Small intestine (tissue), 7 donors: ENCODE measurements around the gene ERGIC3. TPM values are rescaled to one million over a fixed set of nuclear protein-coding genes. Genes with fewer than 3 reads are reported as not detected.

Experiments
- DNase-seq, 2 donors: peaks; one replicate each; pipeline versions ENCODE4 v3.0.0 to v3.0.0-alpha.2; 2013
- FAIRE-seq: peaks from 2 replicates; lab custom pipeline; 2012; peaks lifted over from hg19 to GRCh38; lab: Jason Lieb, UNC
- H3K27ac ChIP-seq, 3 donors: one replicate each; pipeline ENCODE4 v1.5.1; 2013; ENCODE audit warnings: low read length in 2 of 3, mild to moderate bottlenecking in 2 of 3, control low read depth in 1 of 3, inconsistent platforms in 1 of 3, low read depth in 1 of 3, moderate library complexity in 1 of 3
- H3K27me3 ChIP-seq, 3 donors: one replicate each; pipeline ENCODE4 v1.6.1; 2013; ENCODE audit warnings: low read length in 3 of 3, inconsistent platforms in 1 of 3; ENCODE audit not compliant: control insufficient read depth in 3 of 3, insufficient read depth in 3 of 3
- H3K36me3 ChIP-seq, 3 donors: one replicate each; pipeline ENCODE4 v1.6.1; 2013; ENCODE audit warnings: low read length in 3 of 3, inconsistent platforms in 1 of 3, low read depth in 1 of 3, mild to moderate bottlenecking in 1 of 3, moderate library complexity in 1 of 3; ENCODE audit not compliant: control insufficient read depth in 3 of 3, insufficient read depth in 2 of 3
- H3K4me1 ChIP-seq, 3 donors: one replicate each; pipeline ENCODE4 v1.6.1; 2013; ENCODE audit warnings: low read length in 2 of 3, inconsistent platforms in 1 of 3, low read depth in 1 of 3, mild to moderate bottlenecking in 1 of 3, moderate library complexity in 1 of 3; ENCODE audit not compliant: control insufficient read depth in 3 of 3, insufficient read depth in 2 of 3
- H3K4me3 ChIP-seq, 3 donors: one replicate each; pipeline ENCODE4 v1.5.1; 2013; ENCODE audit warnings: low read length in 3 of 3, control low read depth in 1 of 3, inconsistent platforms in 1 of 3, low read depth in 1 of 3, mild to moderate bottlenecking in 1 of 3, moderate library complexity in 1 of 3
- H3K9me3 ChIP-seq, 2 donors: one replicate each; pipeline ENCODE4 v1.6.1; 2013; ENCODE audit warnings: low read depth in 1 of 2, low read length in 1 of 2; ENCODE audit not compliant: control insufficient read depth in 2 of 2, insufficient read depth in 1 of 2
- WGBS, 3 donors: extraction: QIAGEN DNeasy Blood & Tissue Kit; methylation state at CpG; one replicate each; pipeline ENCODE4 v1.1.7; 2013; 5-methylcytosine and 5-hydroxymethylcytosine counted together
- polyA plus RNA-seq, 4 donors: library from polyadenylated mRNA; stranded (reverse) in 3 of 4; unstranded in 1 of 4; fragments of 200-250 nt in 3 of 4; fragments of 120-200 nt in 1 of 4; gene quantifications; one replicate each; pipeline versions ENCODE4 v1.2.1 to v1.2.3, GENCODE V29; 2013
- donor health status: healthy with polysubstance abuse.
- donor health status: control.
- donor health status: control.
- donor health status: Bipolar disorder and iron deficiency.
- donor health status: healthy.

The ERGIC3 gene
- polyA plus RNA-seq, 4 donors, result 198 to 270 (median 225) TPM

DNA sequence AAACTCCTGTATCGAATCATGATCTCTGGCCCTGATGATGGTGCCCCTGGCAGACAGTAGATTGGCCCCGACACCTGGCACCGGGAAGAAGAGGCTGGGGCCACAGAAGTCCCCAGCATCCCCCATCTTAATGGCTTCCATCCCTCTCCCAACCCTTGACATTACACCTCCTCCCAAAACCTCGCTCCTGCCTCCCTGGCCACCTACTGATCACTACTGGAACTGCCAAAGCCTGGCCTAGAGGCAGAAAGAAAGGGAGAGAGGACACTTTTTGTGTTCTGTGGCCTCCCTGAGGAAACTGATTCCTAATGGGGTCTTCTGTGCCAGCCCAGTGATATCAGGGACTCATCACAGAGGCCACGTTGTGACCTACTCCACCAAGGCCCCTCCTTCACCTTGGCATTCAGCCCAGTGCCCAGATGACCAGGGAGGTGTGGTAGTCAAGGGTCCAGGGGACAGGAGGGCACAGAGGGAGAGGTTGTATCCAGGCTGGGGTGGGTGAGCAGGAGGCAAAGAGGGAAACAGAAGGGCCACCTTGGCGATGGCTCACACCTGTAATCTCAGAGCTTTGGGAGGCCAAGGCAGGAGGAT is 18.5 kb upstream of the ERGIC3 start:
- no peak overlapping the region for H3K4me3 ChIP-seq
- H3K27ac ChIP-seq, result no peak overlapping the region
- H3K4me1 ChIP-seq, result no peaks in the 10 kb centered on the region
- H3K36me3 ChIP-seq, result no peaks in the 10 kb centered on the region
- no peaks in the 10 kb centered on the region for H3K27me3 ChIP-seq
- DNase-seq (peak; percentile 12 to 21), FAIRE-seq (no peak)
- peaks cover 0 to 2% of the 10 kb centered on the region in 2 donors for H3K9me3 ChIP-seq
- 63 to 74% (median 69%) methylated on average over 6 of the region's 6 CpGs for WGBS, 3 donors

DNA sequence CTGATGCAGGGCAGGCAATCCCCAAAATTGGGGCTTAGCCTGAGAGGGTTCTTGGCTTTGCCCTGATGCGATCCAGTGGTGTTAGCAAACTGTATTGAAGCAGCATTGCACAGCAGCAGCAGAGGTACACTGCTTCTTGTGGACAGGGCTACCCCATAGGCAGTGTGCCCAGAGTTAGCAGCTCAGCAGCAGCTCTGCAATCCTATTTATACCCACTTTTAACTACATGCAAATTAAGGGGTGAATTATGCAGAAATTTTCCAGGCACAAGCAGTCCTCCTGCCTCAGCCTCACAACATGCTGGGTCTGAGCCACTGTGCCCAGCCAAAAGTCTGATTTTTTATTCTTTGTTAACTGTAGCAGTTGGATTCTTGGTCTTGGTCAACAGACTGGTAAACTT is 16.2 kb upstream of the ERGIC3 start:
- H3K9me3 ChIP-seq, result peaks cover 0 to 2% of the 10 kb centered on the region in 2 donors
- 91 to 100% (median 93%) methylated on average over 1 of the region's 1 CpG for WGBS, 3 donors
- H3K27me3 ChIP-seq, result no peaks in the 10 kb centered on the region
- FAIRE-seq (no peak), DNase-seq (no peak)
- H3K36me3 ChIP-seq, result no peaks in the 10 kb centered on the region
- no peaks in the 10 kb centered on the region for H3K4me1 ChIP-seq
- H3K27ac ChIP-seq, result no peak overlapping the region
- no peak overlapping the region for H3K4me3 ChIP-seq

DNA sequence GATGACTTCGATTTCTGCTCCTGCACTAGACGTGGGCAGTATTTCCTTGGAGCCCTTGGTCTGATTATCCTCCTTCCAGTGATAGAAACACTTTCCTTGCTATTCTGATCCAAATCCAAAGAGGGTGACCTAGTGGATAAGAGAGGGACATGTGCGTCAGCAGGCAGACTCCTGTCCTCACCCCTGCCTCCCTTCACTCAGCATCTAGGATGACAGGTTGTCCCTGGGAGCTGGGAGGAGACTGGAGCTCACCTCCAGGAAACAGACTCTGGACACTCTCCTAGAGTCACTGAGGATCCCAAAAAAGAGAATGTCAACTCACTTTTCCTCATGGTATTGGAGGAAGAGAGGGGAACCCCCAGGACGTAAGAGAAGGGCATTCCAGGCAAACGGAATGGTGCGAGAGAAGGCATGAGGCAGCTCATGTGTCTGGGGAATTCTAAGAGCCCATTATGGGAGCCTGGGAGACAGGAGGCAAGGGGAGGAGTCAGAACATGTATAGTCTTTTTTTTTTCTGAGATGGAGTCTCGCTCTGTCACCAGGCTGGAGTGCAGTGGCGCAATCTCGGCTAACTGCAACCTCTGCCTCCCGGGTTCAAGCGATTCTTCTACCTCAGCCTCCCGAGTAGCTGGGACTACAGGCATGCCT is 14.6 kb upstream of the ERGIC3 start:
- Histone ChIP-seq H3K9me3 (peaks cover 0 to 2% of the 10 kb centered on the region in 2 donors), H3K27me3 (no peaks in the 10 kb centered on the region), H3K27ac (no peak overlapping the region), H3K4me1 (no peaks in the 10 kb centered on the region), H3K36me3 (no peaks in the 10 kb centered on the region), H3K4me3 (no peak overlapping the region)
- FAIRE-seq (no peak), DNase-seq (no peak)
- 86 to 90% (median 89%) methylated on average over 12 of the region's 12 CpGs for WGBS, 3 donors

DNA sequence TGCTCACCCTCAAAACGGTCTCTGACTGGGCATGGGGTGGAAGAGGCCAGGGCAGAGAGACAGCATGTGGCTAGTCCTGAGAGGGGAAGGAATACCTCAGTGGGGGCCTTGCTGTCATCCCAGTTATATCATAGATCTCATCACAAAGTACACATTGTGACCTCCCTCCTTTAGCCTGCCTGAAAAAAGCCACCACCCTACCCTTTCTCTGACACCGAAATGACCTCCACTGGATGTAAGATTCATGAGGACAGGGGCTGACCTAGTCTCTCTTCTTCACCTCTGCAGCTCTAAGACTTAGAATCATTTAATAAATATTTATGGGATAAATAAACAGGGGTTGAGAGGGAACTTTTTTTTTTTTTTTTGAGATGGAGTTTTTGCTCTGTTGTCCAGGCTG is 12.3 kb upstream of the ERGIC3 start, which contains the start of gene C20orf173:
Gene C20orf173 (minus strand): TSS at position 101 of the 400 bp plus-strand sequence. CDS start 279 bp downstream, outside the sequence.
- Histone ChIP-seq H3K27ac (no peak within 1 kb of the TSS), H3K4me3 (no peak within 1 kb of the TSS), H3K27me3 (no peaks in the 10 kb centered on the region), H3K4me1 (no peaks in the 10 kb centered on the region), H3K9me3 (peaks cover 0 to 2% of the 10 kb centered on the region in 2 donors), H3K36me3 (no peaks in the 10 kb centered on the region)
- no peak for FAIRE-seq
- WGBS, 3 donors, result 90 to 96% (median 93%) methylated on average over 2 of the region's 2 CpGs
- DNase-seq, result no peak

DNA sequence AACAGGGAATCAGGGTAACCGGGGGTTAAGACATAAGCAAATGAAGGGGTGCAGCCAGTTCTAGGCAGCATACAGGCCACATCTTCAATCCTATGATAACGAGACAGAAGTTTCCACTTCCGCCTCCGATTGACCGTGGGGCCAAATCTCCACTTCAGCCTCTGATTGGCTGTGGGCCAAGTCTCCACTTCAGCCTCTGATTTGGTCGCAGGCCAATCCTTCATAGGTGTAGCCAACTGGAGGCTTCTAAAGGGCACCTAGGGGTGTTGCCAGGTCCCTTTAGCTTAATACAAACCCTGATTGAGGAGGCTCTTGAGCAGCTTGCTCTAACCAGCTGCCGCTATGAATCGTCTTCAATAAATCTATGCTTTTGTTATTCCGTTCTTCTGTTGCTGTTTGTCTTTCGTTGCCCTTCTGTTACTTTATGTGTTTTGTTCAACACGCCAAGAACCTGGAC is 2.1 kb upstream of the ERGIC3 start:
- Histone ChIP-seq H3K27me3 (no peaks in the 10 kb centered on the region), H3K36me3 (peaks cover 0 to 11% (median 0%) of the 10 kb centered on the region in 3 donors), H3K4me3 (peak overlapping the region in 1 of 3 donors; percentile 28), H3K27ac (peak overlapping the region in 1 of 3 donors; percentile 33), H3K9me3 (no peaks in the 10 kb centered on the region), H3K4me1 (peaks cover 3 to 11% (median 9%) of the 10 kb centered on the region in 3 donors)
- WGBS, 3 donors, result 37 to 42% (median 41%) methylated on average over 11 of the region's 11 CpGs
- DNase-seq, result peak; percentile 88 to 90
- no peak for FAIRE-seq

DNA sequence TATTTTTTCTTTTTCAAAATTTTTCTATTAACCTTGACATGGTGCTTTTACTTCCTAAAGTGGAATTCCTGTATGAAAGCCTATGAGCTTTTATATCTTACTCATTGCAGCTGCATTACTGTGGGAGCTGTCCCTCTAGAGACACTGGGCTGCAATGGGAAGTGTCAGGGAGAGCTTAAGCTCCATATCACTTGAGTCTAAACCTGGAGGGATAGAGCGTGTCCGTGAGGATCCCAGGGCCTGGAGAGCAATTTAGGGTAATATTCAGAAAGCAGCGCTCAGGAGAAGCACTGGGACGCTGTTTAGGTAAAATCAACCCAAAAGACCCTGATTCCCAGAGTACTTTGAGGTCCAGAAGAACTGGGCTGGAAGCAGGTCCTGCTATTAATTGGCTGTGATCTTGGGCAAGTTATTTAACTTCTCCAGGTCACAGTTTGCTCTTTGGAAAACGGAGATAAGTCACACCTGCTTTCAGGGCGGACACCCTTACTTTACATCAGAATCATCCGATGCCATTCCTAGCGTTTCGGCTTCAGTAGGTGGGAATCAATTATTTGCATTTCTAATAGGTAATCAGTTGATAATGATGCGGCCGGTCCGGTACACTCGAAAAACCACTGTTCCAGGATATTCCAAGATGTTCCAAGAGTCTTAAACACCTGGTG is 628 bp upstream of the ERGIC3 start:
- Histone ChIP-seq H3K4me3 (peak overlapping the region in 2 of 3 donors; percentile 88 to 91), H3K27ac (no peak overlapping the region), H3K36me3 (peaks cover 0 to 15% (median 0%) of the 10 kb centered on the region in 3 donors), H3K4me1 (peaks cover 3 to 11% (median 9%) of the 10 kb centered on the region in 3 donors), H3K27me3 (no peaks in the 10 kb centered on the region), H3K9me3 (no peaks in the 10 kb centered on the region)
- WGBS, 3 donors, result 26 to 34% (median 29%) methylated on average over 13 of the region's 13 CpGs
- FAIRE-seq (no peak), DNase-seq (peak; percentile 10 to 11)

DNA sequence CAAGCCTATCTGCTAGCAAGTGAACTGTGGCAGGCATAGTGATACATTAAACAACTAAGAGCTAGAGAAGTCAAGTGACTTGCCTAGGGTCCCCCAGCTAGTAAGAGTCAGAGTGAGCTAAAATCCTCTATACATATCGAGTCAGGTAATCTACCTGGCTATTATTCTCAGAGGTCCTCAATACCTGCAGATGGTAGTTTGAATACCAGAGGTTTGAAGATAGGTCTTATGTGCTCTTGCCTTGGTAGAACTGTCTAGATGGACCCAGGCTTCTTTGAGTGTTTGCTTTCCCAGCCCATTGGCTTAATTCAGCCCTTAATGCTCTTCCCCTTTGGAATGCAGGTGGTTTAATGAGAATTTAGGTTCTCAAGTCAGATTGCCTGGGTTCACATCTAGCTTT is 1.1 kb downstream of the ERGIC3 start:
- DNase-seq (no peak), FAIRE-seq (no peak)
- WGBS, 3 donors, result 84 to 92% (median 91%) methylated on average over 1 of the region's 1 CpG
- Histone ChIP-seq H3K27me3 (no peaks in the 10 kb centered on the region), H3K4me3 (no peak overlapping the region), H3K4me1 (peaks cover 3 to 11% (median 9%) of the 10 kb centered on the region in 3 donors), H3K9me3 (no peaks in the 10 kb centered on the region), H3K27ac (no peak overlapping the region), H3K36me3 (peaks cover 4 to 20% (median 8%) of the 10 kb centered on the region in 3 donors)

DNA sequence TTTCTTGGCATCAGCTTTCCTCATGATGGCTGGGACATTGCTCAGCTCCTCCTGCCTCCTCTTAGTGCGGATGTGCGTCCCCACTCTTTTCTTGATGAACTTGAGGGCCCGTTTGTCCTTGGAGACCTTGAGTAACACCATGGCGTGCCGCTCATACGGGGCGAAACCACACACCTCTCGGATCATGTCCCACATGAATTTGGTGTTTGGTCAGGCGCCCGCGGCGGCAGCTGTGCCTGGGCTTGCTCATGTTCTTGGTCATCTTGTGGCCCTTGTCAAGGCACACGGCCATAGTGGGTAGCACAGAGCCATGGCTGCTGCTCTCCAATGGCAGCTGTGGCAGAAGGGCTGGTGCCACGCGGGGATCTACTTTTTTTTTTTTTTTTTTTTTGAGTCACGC is 2.6 kb downstream of the ERGIC3 start:
- Histone ChIP-seq H3K4me1 (peaks cover 3 to 11% (median 9%) of the 10 kb centered on the region in 3 donors), H3K36me3 (peaks cover 10 to 34% (median 13%) of the 10 kb centered on the region in 3 donors), H3K4me3 (no peak overlapping the region), H3K9me3 (no peaks in the 10 kb centered on the region), H3K27me3 (no peaks in the 10 kb centered on the region), H3K27ac (no peak overlapping the region)
- DNase-seq (no peak), FAIRE-seq (no peak)
- WGBS, 3 donors, result 93 to 97% (median 94%) methylated on average over 15 to 16 of the region's 16 CpGs
